SU-DHL-6 (cell line): Measurements from ENCODE around the gene EFNA1.

Source experiments
- H2AFZ ChIP-seq: fragments of 200-600 bp; sonication (generic); 2 replicates; pipeline ENCODE4 v1.6.1; 2014; ENCODE audit warnings: low read depth, mild to moderate bottlenecking, moderate library complexity, mixed read lengths, antibody characterized with exemption, low read length; ENCODE audit not compliant: severe bottlenecking
- H3F3A ChIP-seq: fragments of 200-600 bp; shearing (Covaris generic); 2 replicates; pipeline ENCODE4 v1.6.0; 2016; ENCODE audit warnings: antibody characterized with exemption, mild to moderate bottlenecking; ENCODE audit not compliant: insufficient read depth
- H3K27ac ChIP-seq: fragments of 200-600 bp; sonication (generic); 2 replicates; pipeline ENCODE4 v1.5.1; 2016; ENCODE audit warnings: low read depth, mild to moderate bottlenecking, low read length, moderate library complexity, mixed read lengths
- H3K27me3 ChIP-seq: fragments of 200-600 bp; sonication (generic), shearing (Covaris generic); 2 replicates; pipeline ENCODE4 v1.6.0; 2014; ENCODE audit warnings: mild to moderate bottlenecking, low read length
- H3K36me3 ChIP-seq: fragments of 200-600 bp; sonication (generic); 2 replicates; pipeline ENCODE4 v1.6.1; 2014; ENCODE audit warnings: mild to moderate bottlenecking, low read length, mixed read lengths
- H3K4me2 ChIP-seq: fragments of 300-600, 200-600 bp; shearing (Covaris generic), sonication (generic); 2 replicates; pipeline ENCODE4 v1.6.0; 2014; ENCODE audit warnings: low read length, low read depth, mild to moderate bottlenecking; ENCODE audit not compliant: poor library complexity, severe bottlenecking
- H3K4me3 ChIP-seq: fragments of 200-600 bp; sonication (generic); 2 replicates; pipeline ENCODE4 v1.5.1; 2014; ENCODE audit warnings: antibody characterized with exemption, low read length, mild to moderate bottlenecking, mixed read lengths; ENCODE audit not compliant: insufficient read depth, poor library complexity, severe bottlenecking
- H3K79me2 ChIP-seq: fragments of 200-600 bp; sonication (generic); 2 replicates; pipeline ENCODE4 v1.6.1; 2014; ENCODE audit warnings: mild to moderate bottlenecking, low read length, moderate library complexity; ENCODE audit not compliant: insufficient read depth
- H3K9ac ChIP-seq: fragments of 200-600 bp; sonication (generic); 2 replicates; pipeline ENCODE4 v1.7.0; 2014; ENCODE audit warnings: mild to moderate bottlenecking, low read length
- H3K9me2 ChIP-seq: fragments of 200-600 bp; sonication (generic); replicated peaks from 2 replicates; pipeline ENCODE4 v1.6.1; 2014; ENCODE audit warnings: low read length; ENCODE audit not compliant: insufficient read depth
- H3K9me3 ChIP-seq: fragments of 200-600 bp; sonication (generic); 2 replicates; pipeline ENCODE4 v1.6.1; 2014; ENCODE audit warnings: low read length, mixed read lengths; ENCODE audit not compliant: insufficient read depth
- H4K20me1 ChIP-seq: fragments of 200-600 bp; sonication (generic); 2 replicates; pipeline ENCODE4 v1.6.1; 2014; ENCODE audit warnings: low read depth, mild to moderate bottlenecking, antibody characterized with exemption, low read length, moderate library complexity, mixed read lengths
- EZH2phosphoT487 ChIP-seq: fragments of 200-600 bp; sonication (generic), shearing (Covaris generic); conservative IDR thresholded peaks from 2 replicates; pipeline ENCODE4 v1.6.1; 2018; ENCODE audit warnings: mild to moderate bottlenecking, antibody characterized with exemption, low read length, moderate library complexity, mixed read lengths
- TF ChIP-seq, protein P1 (sequence below): fragments of 200-600 bp; sonication (generic); IDR thresholded peaks from one replicate; pipeline ENCODE4 v1.5.1; 2017; ENCODE audit warnings: antibody characterized with exemption, mild to moderate bottlenecking, low read length, moderate library complexity; ENCODE audit not compliant: insufficient read depth, poor library complexity, severe bottlenecking

The EFNA1 gene

DNA sequence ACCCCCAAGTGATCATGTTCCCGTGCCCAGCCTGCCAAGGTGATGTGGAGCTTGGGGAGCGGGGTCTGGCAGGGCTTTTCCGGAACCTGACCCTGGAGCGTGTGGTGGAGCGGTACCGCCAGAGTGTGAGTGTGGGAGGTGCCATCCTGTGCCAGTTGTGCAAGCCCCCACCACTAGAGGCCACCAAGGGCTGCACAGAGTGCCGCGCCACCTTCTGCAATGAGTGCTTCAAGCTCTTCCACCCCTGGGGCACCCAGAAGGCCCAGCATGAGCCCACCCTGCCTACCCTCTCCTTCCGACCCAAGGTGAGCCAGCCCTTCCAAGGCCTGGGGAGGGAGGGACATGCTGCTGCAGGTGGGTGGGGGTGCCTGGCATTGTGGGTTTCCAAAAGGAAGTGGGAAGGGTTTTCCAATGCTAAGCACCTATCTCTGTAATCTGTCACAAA lies 48.3 kb downstream of the EFNA1 start:
- peaks cover 14% of the 10 kb centered on the region for H3K79me2 ChIP-seq
- no peak overlapping the region for H3K27ac ChIP-seq
- H3K4me3 ChIP-seq, result no peak overlapping the region
- no peaks in the 10 kb centered on the region for H3K27me3 ChIP-seq
- H4K20me1 ChIP-seq, result no peaks in the 10 kb centered on the region
- H2AFZ ChIP-seq, result no peak overlapping the region
- no peak overlapping the region for H3K4me2 ChIP-seq
- TF ChIP-seq, protein P1, sequence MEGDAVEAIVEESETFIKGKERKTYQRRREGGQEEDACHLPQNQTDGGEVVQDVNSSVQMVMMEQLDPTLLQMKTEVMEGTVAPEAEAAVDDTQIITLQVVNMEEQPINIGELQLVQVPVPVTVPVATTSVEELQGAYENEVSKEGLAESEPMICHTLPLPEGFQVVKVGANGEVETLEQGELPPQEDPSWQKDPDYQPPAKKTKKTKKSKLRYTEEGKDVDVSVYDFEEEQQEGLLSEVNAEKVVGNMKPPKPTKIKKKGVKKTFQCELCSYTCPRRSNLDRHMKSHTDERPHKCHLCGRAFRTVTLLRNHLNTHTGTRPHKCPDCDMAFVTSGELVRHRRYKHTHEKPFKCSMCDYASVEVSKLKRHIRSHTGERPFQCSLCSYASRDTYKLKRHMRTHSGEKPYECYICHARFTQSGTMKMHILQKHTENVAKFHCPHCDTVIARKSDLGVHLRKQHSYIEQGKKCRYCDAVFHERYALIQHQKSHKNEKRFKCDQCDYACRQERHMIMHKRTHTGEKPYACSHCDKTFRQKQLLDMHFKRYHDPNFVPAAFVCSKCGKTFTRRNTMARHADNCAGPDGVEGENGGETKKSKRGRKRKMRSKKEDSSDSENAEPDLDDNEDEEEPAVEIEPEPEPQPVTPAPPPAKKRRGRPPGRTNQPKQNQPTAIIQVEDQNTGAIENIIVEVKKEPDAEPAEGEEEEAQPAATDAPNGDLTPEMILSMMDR, result peak; percentile 16
- no peak for TF ChIP-seq EZH2phosphoT487
- H3K9me2 ChIP-seq, result no peaks in the 10 kb centered on the region
- no peaks in the 10 kb centered on the region for H3K9me3 ChIP-seq
- no peaks in the 10 kb centered on the region for H3K36me3 ChIP-seq
- H3K9ac ChIP-seq, result no peak overlapping the region
- peaks cover 7% of the 10 kb centered on the region for H3F3A ChIP-seq

DNA sequence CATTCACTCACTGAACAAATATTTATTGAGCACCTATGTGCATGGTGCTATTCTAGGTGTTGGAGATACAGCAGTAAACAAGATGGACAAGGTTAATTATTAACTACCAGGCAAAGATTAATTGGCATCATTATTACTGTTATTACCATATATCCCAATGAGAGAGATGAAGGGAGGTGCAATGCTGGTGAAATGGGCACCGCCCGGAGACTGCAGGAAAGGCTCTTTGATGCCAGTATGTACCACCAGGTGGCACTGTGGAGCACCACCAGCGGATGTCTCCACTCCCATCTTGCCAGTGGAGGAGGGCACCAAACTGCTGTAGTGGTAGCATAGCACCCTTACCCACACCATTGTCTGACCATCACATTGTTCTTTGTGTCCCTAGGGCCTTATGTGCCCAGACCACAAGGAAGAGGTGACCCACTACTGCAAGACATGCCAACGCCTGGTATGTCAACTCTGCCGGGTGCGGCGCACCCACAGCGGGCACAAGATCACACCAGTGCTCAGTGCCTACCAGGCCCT lies 48.9 kb downstream of the EFNA1 start:
- Histone ChIP-seq H2AFZ (no peak overlapping the region), H3K9me3 (no peaks in the 10 kb centered on the region), H3K27me3 (no peaks in the 10 kb centered on the region), H3K9me2 (no peaks in the 10 kb centered on the region), H3K27ac (no peak overlapping the region), H3K9ac (no peak overlapping the region), H3F3A (peaks cover 7% of the 10 kb centered on the region), H4K20me1 (no peaks in the 10 kb centered on the region), H3K79me2 (peaks cover 14% of the 10 kb centered on the region), H3K4me3 (no peak overlapping the region), H3K4me2 (no peak overlapping the region), H3K36me3 (no peaks in the 10 kb centered on the region)
- TF ChIP-seq, protein P1, result peak; percentile 86
- TF ChIP-seq EZH2phosphoT487, result no peak

DNA sequence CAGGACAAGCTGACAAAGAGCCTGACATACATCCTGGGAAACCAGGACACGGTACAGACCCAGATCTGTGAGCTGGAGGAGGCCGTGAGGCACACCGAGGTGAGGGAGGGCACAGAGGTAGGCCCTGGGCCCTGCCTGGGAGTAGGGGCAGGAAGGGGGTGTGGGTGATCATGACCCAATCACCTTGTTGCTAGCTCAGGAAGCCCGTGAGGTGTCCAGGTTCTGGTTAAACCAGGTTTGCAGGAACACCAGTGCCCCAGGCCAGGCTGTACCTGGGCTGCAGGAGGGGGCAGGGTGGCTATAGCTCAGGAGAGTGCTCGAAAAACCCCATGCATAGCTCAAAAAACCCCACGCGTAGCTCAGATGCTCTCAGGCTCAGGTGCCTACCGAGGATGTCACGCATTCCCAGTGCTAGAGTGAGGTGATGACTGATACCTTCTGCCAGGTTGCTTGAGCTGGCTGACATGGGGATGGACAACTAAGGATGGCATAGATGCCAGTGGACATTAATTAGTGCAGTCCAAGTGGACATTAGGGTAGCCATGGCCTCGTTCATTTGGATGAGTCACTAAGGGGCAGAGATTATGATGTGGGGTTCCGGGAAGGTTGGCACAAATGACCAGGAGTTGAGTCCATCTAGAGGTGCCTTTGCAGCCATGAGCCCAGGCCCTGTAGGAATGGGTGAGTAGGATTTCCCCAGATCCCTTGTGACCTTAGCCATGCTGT lies 49.7 kb downstream of the EFNA1 start:
- no peak overlapping the region for H3K4me3 ChIP-seq
- H2AFZ ChIP-seq, result no peak overlapping the region
- H3K9me2 ChIP-seq, result no peaks in the 10 kb centered on the region
- H3K27me3 ChIP-seq, result no peaks in the 10 kb centered on the region
- no peak for TF ChIP-seq EZH2phosphoT487
- TF ChIP-seq, protein P1, result no peak
- H3K4me2 ChIP-seq, result no peak overlapping the region
- H3K27ac ChIP-seq, result no peak overlapping the region
- H3K9me3 ChIP-seq, result no peaks in the 10 kb centered on the region
- no peaks in the 10 kb centered on the region for H4K20me1 ChIP-seq
- peaks cover 7% of the 10 kb centered on the region for H3K79me2 ChIP-seq
- no peaks in the 10 kb centered on the region for H3K36me3 ChIP-seq
- no peak overlapping the region for H3K9ac ChIP-seq
- peaks cover 7% of the 10 kb centered on the region for H3F3A ChIP-seq
